DOHH2 (cell line): ENCODE results near the gene UNG.

Experiments
- H3F3A ChIP-seq: fragments of 200-600 bp; sonication (generic), shearing (Covaris generic); 2 replicates; pipeline ENCODE4 v1.6.0; 2016; ENCODE audit warnings: antibody characterized with exemption, mild to moderate bottlenecking; ENCODE audit not compliant: control insufficient read depth, insufficient read depth
- H3K27ac ChIP-seq: fragments of 200-600 bp; sonication (generic); 2 replicates; pipeline ENCODE4 v1.5.1; 2014; ENCODE audit warnings: low read depth, mild to moderate bottlenecking, low read length, moderate library complexity
- H3K27me3 ChIP-seq: fragments of 200-600 bp; sonication (generic); 2 replicates; pipeline ENCODE4 v1.6.1; 2014; ENCODE audit warnings: mild to moderate bottlenecking, low read length, mixed read lengths; ENCODE audit not compliant: control insufficient read depth
- H3K36me3 ChIP-seq: fragments of 200-600 bp; sonication (generic); 2 replicates; pipeline ENCODE4 v1.6.1; 2014; ENCODE audit warnings: mild to moderate bottlenecking, low read length, moderate library complexity, mixed read lengths; ENCODE audit not compliant: control insufficient read depth
- H3K4me1 ChIP-seq: fragments of 200-600 bp; sonication (generic); 2 replicates; pipeline ENCODE4 v1.6.1; 2014; ENCODE audit warnings: mild to moderate bottlenecking, low read length, mixed read lengths; ENCODE audit not compliant: control insufficient read depth
- H3K4me2 ChIP-seq: fragments of 200-600 bp; sonication (generic); 2 replicates; pipeline ENCODE4 v1.6.0; 2014; ENCODE audit warnings: mild to moderate bottlenecking, low read length, moderate library complexity
- H3K4me3 ChIP-seq: fragments of 200-600 bp; sonication (generic); 2 replicates; pipeline ENCODE4 v1.5.1; 2014; ENCODE audit warnings: mild to moderate bottlenecking, low read length, mixed read lengths
- H3K79me2 ChIP-seq: fragments of 200-600 bp; sonication (generic); 2 replicates; pipeline ENCODE4 v1.6.1; 2014; ENCODE audit warnings: mild to moderate bottlenecking, low read length, mixed read lengths; ENCODE audit not compliant: control insufficient read depth
- H3K9me2 ChIP-seq: fragments of 200-600 bp; sonication (generic); replicated peaks from 2 replicates; pipeline ENCODE4 v1.6.1; 2014; ENCODE audit warnings: mild to moderate bottlenecking, low read length, mixed read lengths; ENCODE audit not compliant: control insufficient read depth
- H3K9me3 ChIP-seq: fragments of 200-600 bp; sonication (generic); 2 replicates; pipeline ENCODE4 v1.6.1; 2014; ENCODE audit warnings: antibody characterized with exemption, low read length, mixed read lengths; ENCODE audit not compliant: control insufficient read depth, insufficient read depth
- H4K20me1 ChIP-seq: fragments of 200-600 bp; sonication (generic); 2 replicates; pipeline ENCODE4 v1.6.0; 2014; ENCODE audit warnings: low read depth, mild to moderate bottlenecking, antibody characterized with exemption, low read length, moderate library complexity; ENCODE audit not compliant: control insufficient read depth, insufficient read depth
- EZH2phosphoT487 ChIP-seq: fragments of 200-600 bp; sonication (generic); IDR thresholded peaks from 2 replicates; pipeline ENCODE4 v1.6.1; 2017; ENCODE audit warnings: borderline replicate concordance, mild to moderate bottlenecking, antibody characterized with exemption, low read length, moderate library complexity, mixed read lengths
- TF ChIP-seq, protein P1 (sequence below): fragments of 200-600 bp; sonication (generic); IDR thresholded peaks from one replicate; pipeline ENCODE4 v1.5.1; 2014; ENCODE audit warnings: antibody characterized with exemption, mild to moderate bottlenecking, low read depth, low read length; ENCODE audit not compliant: poor library complexity, severe bottlenecking

Gene UNG

GRCh38 chr12:109126784-109127183 lies 29.4 kb downstream of the UNG start:
- H3K4me3 ChIP-seq = no peak overlapping the region
- no peak for TF ChIP-seq EZH2phosphoT487
- TF ChIP-seq, protein P1, sequence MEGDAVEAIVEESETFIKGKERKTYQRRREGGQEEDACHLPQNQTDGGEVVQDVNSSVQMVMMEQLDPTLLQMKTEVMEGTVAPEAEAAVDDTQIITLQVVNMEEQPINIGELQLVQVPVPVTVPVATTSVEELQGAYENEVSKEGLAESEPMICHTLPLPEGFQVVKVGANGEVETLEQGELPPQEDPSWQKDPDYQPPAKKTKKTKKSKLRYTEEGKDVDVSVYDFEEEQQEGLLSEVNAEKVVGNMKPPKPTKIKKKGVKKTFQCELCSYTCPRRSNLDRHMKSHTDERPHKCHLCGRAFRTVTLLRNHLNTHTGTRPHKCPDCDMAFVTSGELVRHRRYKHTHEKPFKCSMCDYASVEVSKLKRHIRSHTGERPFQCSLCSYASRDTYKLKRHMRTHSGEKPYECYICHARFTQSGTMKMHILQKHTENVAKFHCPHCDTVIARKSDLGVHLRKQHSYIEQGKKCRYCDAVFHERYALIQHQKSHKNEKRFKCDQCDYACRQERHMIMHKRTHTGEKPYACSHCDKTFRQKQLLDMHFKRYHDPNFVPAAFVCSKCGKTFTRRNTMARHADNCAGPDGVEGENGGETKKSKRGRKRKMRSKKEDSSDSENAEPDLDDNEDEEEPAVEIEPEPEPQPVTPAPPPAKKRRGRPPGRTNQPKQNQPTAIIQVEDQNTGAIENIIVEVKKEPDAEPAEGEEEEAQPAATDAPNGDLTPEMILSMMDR = no peak
- H3K4me1 ChIP-seq = no peaks in the 10 kb centered on the region
- no peaks in the 10 kb centered on the region for H3K9me2 ChIP-seq
- H3K27me3 ChIP-seq = peaks cover 9% of the 10 kb centered on the region
- H3K9me3 ChIP-seq = no peaks in the 10 kb centered on the region
- no peak overlapping the region for H3K4me2 ChIP-seq
- H3F3A ChIP-seq = no peaks in the 10 kb centered on the region
- no peaks in the 10 kb centered on the region for H3K79me2 ChIP-seq
- H3K27ac ChIP-seq = no peak overlapping the region
- no peaks in the 10 kb centered on the region for H4K20me1 ChIP-seq
- H3K36me3 ChIP-seq = no peaks in the 10 kb centered on the region

- Histone ChIP-seq H4K20me1 (no peaks in the 10 kb centered on the region), H3K9me2 (no peaks in the 10 kb centered on the region), H3K9me3 (no peaks in the 10 kb centered on the region), H3K4me3 (no peak overlapping the region), H3F3A (no peaks in the 10 kb centered on the region), H3K79me2 (no peaks in the 10 kb centered on the region), H3K36me3 (no peaks in the 10 kb centered on the region), H3K4me1 (no peaks in the 10 kb centered on the region), H3K4me2 (no peak overlapping the region), H3K27ac (no peak overlapping the region), H3K27me3 (peaks cover 9% of the 10 kb centered on the region)
- TF ChIP-seq EZH2phosphoT487 = no peak
- TF ChIP-seq, protein P1 = no peak
These were observed 30.3 kb downstream of the UNG start for GRCh38 chr12:109127533-109128242.

GRCh38 chr12:109130297-109131153 lies 33.1 kb downstream of the UNG start:
- no peak overlapping the region for H3K4me2 ChIP-seq
- no peaks in the 10 kb centered on the region for H3K36me3 ChIP-seq
- no peaks in the 10 kb centered on the region for H3K27me3 ChIP-seq
- H3F3A ChIP-seq = no peaks in the 10 kb centered on the region
- no peak overlapping the region for H3K4me3 ChIP-seq
- no peaks in the 10 kb centered on the region for H3K4me1 ChIP-seq
- H3K27ac ChIP-seq = no peak overlapping the region
- H4K20me1 ChIP-seq = no peaks in the 10 kb centered on the region
- no peaks in the 10 kb centered on the region for H3K79me2 ChIP-seq
- TF ChIP-seq, protein P1 = no peak
- TF ChIP-seq EZH2phosphoT487 = no peak
- no peaks in the 10 kb centered on the region for H3K9me2 ChIP-seq
- no peaks in the 10 kb centered on the region for H3K9me3 ChIP-seq
